ENCODE measurements around the gene AFMID.

The AFMID gene

DNA sequence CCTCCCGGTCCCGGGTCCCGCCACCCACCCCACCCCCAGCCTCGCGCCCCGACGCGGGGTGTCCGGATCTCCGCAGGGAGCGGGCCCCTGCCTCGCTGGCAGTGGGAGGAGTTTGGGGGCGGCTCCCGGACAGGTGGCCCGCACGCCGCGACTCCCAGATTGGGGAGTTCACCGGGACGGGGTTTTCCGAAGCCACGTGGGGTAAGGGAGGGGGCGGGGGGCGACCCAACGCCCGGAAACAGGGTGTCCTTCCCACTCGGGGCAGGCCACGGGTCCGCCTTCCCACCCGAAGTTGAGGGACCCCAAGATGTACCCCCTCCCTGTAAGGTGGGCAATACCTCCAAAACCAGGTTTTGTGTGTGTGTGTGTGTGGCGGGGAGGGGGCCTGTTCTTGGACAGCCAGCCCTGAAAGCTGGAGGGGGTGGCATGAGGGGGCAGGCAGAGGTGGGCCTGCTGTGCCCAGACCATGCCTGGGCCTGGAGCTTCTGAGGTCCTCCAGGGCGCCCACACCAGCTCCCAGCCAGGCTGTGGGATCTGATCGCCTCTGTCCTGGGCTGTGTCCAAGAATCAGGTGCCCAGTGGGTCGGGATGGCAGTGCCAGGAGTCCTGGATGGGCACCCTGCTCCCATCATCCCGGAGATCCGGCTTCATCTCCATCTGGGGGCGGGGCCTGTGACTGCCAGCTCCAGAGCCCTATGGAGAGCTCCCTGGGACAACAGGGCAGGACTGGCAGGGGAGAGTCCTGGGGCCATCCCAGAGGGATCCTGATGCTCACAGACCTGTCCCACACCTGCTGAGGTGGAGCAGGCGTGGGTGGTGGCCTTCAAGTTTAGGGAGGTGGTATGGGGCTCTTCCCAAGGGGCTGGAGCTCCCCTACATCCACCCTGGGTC is 18.0 kb upstream of the AFMID start (continued):
- TF ChIP-seq, protein P1, sequence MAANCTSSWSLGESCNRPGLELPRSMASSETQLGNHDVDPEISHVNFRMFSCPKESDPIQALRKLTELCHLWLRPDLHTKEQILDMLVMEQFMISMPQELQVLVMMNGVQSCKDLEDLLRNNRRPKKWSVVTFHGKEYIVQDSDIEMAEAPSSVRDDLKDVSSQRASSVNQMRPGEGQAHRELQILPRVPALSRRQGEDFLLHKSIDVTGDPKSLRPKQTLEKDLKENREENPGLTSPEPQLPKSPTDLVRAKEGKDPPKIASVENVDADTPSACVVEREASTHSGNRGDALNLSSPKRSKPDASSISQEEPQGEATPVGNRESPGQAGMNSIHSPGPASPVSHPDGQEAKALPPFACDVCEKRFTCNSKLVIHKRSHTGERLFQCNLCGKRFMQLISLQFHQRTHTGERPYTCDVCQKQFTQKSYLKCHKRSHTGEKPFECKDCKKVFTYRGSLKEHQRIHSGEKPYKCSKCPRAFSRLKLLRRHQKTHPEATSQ (tag by site-specific recombination; IDR thresholded peaks at IDR 0.05): no peak
- TF ChIP-seq ZNF426 (tag by site-specific recombination; IDR thresholded peaks at IDR 0.05) (no peak), ZNF16 (tag by site-specific recombination; IDR thresholded peaks at IDR 0.05; ENCODE audit: low read depth) (no peak), ZNF48 (tag by site-specific recombination; IDR thresholded peaks at IDR 0.05) (no peak), ZNF248 (tag by site-specific recombination; IDR thresholded peaks at IDR 0.05) (no peak), ZNF214 (tag by site-specific recombination; IDR thresholded peaks at IDR 0.05; ENCODE audit: borderline replicate concordance) (no peak), ZNF555 (tag by site-specific recombination; conservative IDR thresholded peaks at IDR 0.05) (no peak), SP7 (tag by site-specific recombination; IDR thresholded peaks at IDR 0.05) (no peak), ZNF791 (tag by site-specific recombination; IDR thresholded peaks at IDR 0.05) (no peak), FEZF1 (tag by site-specific recombination; IDR thresholded peaks at IDR 0.05) (no peak), SETDB1 (IDR thresholded peaks at IDR 0.05; ENCODE audit: insufficient read length, low read length) (no peak), ZNF133 (tag by site-specific recombination; IDR thresholded peaks at IDR 0.05) (no peak), ZFHX2 (tag by site-specific recombination; conservative IDR thresholded peaks at IDR 0.05) (peak; percentile 74), KLF8 (tag by site-specific recombination; IDR thresholded peaks at IDR 0.05) (peak; percentile 66), GLI4 (tag by site-specific recombination; IDR thresholded peaks at IDR 0.05) (no peak), ZBTB8A (tag by site-specific recombination; IDR thresholded peaks at IDR 0.05) (no peak; the same call in 1 of the 2 replicates), ZXDB (tag by site-specific recombination; IDR thresholded peaks at IDR 0.05) (no peak), ZNF560 (tag by site-specific recombination; IDR thresholded peaks at IDR 0.05; ENCODE audit: borderline replicate concordance) (no peak), ZNF354C (tag by site-specific recombination; IDR thresholded peaks at IDR 0.05; ENCODE audit: borderline replicate concordance, low read depth) (no peak), ZNF777 (tag by site-specific recombination; IDR thresholded peaks at IDR 0.05; ENCODE audit: borderline replicate concordance) (no peak), ZNF501 (tag by site-specific recombination; IDR thresholded peaks at IDR 0.05) (no peak), SP3 (tag by site-specific recombination; IDR thresholded peaks at IDR 0.05) (peak; percentile 80), MEIS1 (CRISPR knock-in tag; IDR thresholded peaks at IDR 0.05; ENCODE audit: borderline replicate concordance) (no peak), KLF9 (tag by site-specific recombination; IDR thresholded peaks at IDR 0.05; ENCODE audit: low read depth) (no peak; the same call in none of the 2 replicates), ZNF366 (tag by site-specific recombination; conservative IDR thresholded peaks at IDR 0.05) (no peak), ZNF350 (tag by site-specific recombination; IDR thresholded peaks at IDR 0.05) (no peak)
- TF ChIP-seq, protein P2, sequence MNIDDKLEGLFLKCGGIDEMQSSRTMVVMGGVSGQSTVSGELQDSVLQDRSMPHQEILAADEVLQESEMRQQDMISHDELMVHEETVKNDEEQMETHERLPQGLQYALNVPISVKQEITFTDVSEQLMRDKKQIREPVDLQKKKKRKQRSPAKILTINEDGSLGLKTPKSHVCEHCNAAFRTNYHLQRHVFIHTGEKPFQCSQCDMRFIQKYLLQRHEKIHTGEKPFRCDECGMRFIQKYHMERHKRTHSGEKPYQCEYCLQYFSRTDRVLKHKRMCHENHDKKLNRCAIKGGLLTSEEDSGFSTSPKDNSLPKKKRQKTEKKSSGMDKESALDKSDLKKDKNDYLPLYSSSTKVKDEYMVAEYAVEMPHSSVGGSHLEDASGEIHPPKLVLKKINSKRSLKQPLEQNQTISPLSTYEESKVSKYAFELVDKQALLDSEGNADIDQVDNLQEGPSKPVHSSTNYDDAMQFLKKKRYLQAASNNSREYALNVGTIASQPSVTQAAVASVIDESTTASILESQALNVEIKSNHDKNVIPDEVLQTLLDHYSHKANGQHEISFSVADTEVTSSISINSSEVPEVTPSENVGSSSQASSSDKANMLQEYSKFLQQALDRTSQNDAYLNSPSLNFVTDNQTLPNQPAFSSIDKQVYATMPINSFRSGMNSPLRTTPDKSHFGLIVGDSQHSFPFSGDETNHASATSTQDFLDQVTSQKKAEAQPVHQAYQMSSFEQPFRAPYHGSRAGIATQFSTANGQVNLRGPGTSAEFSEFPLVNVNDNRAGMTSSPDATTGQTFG (tag by site-specific recombination; IDR thresholded peaks at IDR 0.05; ENCODE audit: borderline replicate concordance): no peak
- TF ChIP-seq, protein P3, sequence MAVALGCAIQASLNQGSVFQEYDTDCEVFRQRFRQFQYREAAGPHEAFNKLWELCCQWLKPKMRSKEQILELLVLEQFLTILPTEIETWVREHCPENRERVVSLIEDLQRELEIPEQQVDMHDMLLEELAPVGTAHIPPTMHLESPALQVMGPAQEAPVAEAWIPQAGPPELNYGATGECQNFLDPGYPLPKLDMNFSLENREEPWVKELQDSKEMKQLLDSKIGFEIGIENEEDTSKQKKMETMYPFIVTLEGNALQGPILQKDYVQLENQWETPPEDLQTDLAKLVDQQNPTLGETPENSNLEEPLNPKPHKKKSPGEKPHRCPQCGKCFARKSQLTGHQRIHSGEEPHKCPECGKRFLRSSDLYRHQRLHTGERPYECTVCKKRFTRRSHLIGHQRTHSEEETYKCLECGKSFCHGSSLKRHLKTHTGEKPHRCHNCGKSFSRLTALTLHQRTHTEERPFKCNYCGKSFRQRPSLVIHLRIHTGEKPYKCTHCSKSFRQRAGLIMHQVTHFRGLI (tag by site-specific recombination; IDR thresholded peaks at IDR 0.05): no peak
- TF ChIP-seq, protein P4, sequence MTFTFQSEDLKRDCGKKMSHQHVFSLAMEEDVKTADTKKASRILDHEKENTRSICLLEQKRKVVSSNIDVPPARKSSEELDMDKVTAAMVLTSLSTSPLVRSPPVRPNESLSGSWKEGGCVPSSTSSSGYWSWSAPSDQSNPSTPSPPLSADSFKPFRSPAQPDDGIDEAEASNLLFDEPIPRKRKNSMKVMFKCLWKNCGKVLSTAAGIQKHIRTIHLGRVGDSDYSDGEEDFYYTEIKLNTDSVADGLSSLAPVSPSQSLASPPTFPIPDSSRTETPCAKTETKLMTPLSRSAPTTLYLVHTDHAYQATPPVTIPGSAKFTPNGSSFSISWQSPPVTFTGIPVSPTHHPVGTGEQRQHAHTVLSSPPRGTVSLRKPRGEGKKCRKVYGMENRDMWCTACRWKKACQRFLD (tag by site-specific recombination; IDR thresholded peaks at IDR 0.05): no peak
- TF ChIP-seq, protein P5, sequence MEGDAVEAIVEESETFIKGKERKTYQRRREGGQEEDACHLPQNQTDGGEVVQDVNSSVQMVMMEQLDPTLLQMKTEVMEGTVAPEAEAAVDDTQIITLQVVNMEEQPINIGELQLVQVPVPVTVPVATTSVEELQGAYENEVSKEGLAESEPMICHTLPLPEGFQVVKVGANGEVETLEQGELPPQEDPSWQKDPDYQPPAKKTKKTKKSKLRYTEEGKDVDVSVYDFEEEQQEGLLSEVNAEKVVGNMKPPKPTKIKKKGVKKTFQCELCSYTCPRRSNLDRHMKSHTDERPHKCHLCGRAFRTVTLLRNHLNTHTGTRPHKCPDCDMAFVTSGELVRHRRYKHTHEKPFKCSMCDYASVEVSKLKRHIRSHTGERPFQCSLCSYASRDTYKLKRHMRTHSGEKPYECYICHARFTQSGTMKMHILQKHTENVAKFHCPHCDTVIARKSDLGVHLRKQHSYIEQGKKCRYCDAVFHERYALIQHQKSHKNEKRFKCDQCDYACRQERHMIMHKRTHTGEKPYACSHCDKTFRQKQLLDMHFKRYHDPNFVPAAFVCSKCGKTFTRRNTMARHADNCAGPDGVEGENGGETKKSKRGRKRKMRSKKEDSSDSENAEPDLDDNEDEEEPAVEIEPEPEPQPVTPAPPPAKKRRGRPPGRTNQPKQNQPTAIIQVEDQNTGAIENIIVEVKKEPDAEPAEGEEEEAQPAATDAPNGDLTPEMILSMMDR (tag by site-specific recombination; IDR thresholded peaks at IDR 0.05): no peak
- TF ChIP-seq, protein P6, sequence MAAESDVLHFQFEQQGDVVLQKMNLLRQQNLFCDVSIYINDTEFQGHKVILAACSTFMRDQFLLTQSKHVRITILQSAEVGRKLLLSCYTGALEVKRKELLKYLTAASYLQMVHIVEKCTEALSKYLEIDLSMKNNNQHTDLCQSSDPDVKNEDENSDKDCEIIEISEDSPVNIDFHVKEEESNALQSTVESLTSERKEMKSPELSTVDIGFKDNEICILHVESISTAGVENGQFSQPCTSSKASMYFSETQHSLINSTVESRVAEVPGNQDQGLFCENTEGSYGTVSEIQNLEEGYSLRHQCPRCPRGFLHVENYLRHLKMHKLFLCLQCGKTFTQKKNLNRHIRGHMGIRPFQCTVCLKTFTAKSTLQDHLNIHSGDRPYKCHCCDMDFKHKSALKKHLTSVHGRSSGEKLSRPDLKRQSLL (tag by site-specific recombination; IDR thresholded peaks at IDR 0.05): 0 out of 2 replicates have a peak, but pooled peaks have one; percentile 4
